ENCODE results near the gene SSR1.

SSR1 gene

GRCh38 chr6:7255918-7256317 lies 57.1 kb downstream of the SSR1 start:
- TF ChIP-seq CTCF (IDR thresholded peaks at IDR 0.05; ENCODE audit: low read depth, low read length, missing control alignments): no peak
- H3K4me3 ChIP-seq (replicated peaks; ENCODE audit: low read depth, low read length): no peak overlapping the region
- DNase-seq (ENCODE audit: extremely low read depth, low read depth): no peak

DNA sequence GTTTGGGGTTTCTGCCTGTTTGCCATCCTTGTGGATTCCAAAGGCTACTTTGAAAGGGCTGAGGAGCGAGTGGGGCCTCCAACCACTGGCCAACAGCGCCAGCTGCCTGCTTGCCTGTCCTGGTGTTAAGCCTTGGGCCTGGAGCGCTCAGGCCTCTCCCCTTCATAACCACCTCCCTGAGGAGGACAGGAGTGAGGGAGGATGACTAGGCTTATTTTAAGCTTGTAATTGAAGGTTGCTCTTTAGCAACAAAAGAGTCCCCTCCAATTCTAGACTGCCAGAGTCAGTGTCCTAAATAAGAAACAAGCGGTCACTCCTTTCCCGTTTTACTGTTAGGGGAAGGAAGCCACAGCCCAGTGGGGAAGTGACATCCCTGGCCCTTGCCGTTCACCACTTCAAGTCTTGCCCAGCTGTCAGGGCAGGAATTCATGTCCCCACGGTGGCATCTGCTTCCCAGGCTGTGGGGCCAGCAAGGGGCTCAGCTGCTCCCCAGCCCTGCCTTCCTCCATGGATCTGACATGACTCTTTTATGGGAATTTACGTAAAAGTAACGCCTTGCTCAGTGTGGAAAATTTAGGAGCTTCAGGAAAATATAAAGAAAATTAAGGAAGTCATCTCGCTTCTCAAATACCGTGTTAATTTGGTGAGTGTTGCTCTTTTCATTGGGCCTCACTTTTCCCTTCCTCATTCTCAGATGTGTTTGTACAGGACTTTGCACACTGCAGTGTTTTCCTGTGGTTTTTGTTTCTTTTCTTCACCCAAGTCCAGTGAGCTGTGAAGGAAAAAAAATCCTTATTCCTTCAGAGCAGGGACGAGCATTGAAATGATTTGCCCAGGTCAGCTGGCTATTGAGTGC lies 57.8 kb downstream of the SSR1 start:
- TF ChIP-seq CTCF (IDR thresholded peaks at IDR 0.05; ENCODE audit: low read depth, low read length, missing control alignments): no peak
- H3K4me3 ChIP-seq (replicated peaks; ENCODE audit: low read depth, low read length): no peak overlapping the region
- DNase-seq (ENCODE audit: extremely low read depth, low read depth): no peak

- no peak for TF ChIP-seq CTCF (IDR thresholded peaks at IDR 0.05; ENCODE audit: low read depth, low read length, missing control alignments)
- no peak overlapping the region for H3K4me3 ChIP-seq (replicated peaks; ENCODE audit: low read depth, low read length)
- no peak for DNase-seq (ENCODE audit: extremely low read depth, low read depth)
These were observed 60.6 kb downstream of the SSR1 start for GRCh38 chr6:7252390-7252789.

DNA sequence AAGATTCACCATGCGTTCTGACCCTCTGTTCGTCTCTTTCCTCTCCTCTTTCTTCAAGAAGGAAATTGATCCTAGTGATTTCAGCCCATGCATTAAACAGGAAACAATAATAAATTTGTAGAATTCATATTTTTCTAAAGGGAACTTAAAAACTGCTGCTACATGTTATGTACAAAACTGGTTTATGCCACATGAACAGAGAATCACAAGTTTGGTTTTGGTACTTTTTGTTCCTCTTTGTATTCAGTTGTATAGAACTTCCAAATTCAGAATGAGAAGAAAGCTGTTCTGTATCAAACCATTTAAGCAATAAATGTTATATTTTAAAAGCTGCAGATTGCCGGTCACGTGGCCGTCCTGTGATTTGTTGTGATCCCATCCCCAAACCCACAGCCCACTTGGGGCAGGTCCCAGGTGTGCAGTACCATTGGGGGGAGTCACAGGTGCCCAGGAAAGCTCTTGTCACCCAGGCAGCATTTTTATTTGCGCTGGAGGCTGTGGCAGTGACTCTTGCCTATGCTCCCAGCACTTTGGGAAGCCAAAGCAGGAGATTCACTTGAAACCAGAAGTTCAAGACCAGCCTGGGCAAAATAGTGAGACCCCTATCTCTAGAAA lies 61.2 kb downstream of the SSR1 start:
- no peak for TF ChIP-seq CTCF (IDR thresholded peaks at IDR 0.05; ENCODE audit: low read depth, low read length, missing control alignments)
- DNase-seq (ENCODE audit: extremely low read depth, low read depth): no peak
- H3K4me3 ChIP-seq (replicated peaks; ENCODE audit: low read depth, low read length): no peak overlapping the region

DNA sequence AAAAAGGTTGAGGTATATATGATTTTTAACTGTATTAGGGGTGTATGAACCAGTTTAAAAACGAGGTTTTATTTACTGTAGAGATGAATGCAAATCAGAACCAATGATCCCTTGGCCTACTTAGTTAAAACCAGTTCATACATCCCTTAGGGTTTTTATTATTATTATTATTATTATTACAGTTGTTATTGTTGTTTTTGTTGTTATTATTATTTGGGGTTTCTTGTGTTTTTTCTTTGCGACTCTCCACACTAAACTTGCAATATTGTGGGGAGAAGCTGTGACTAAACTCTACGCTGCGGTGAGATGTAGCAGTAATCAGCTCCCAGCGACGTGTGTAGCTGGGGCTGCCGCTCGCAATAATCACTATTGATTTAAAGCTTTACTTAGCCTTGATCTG lies 62.2 kb downstream of the SSR1 start:
- H3K4me3 ChIP-seq (replicated peaks; ENCODE audit: low read depth, low read length): no peak overlapping the region
- TF ChIP-seq CTCF (IDR thresholded peaks at IDR 0.05; ENCODE audit: low read depth, low read length, missing control alignments): no peak
- DNase-seq (ENCODE audit: extremely low read depth, low read depth): no peak

- no peak for TF ChIP-seq CTCF (IDR thresholded peaks at IDR 0.05; ENCODE audit: low read depth, low read length, missing control alignments)
These were observed 62.9 kb downstream of the SSR1 start for GRCh38 chr6:7249946-7250643.

More at GRCh38 chr6:7249946-7250643, 62.9 kb downstream of the SSR1 start:
- no peak for DNase-seq (ENCODE audit: extremely low read depth, low read depth)
- no peak overlapping the region for H3K4me3 ChIP-seq (replicated peaks; ENCODE audit: low read depth, low read length)

Measured in HFF-Myc (cell line).